GM21528 (cell line): ENCODE data around the gene THRAP3.
"Not testable (repeated sequence)": the region's sequence is repeated elsewhere in the genome, so short reads cannot be mapped to it uniquely, and the experiment has no call there.

Source experiments
- ATAC-seq: cut with Tn5 transposase; IDR thresholded peaks from one replicate; pipeline ENCODE4 v1.9.1; 2021; ENCODE audit warnings: mild to moderate bottlenecking, moderate library complexity; ENCODE audit not compliant: unreplicated experiment, low FRiP score

The THRAP3 gene

DNA sequence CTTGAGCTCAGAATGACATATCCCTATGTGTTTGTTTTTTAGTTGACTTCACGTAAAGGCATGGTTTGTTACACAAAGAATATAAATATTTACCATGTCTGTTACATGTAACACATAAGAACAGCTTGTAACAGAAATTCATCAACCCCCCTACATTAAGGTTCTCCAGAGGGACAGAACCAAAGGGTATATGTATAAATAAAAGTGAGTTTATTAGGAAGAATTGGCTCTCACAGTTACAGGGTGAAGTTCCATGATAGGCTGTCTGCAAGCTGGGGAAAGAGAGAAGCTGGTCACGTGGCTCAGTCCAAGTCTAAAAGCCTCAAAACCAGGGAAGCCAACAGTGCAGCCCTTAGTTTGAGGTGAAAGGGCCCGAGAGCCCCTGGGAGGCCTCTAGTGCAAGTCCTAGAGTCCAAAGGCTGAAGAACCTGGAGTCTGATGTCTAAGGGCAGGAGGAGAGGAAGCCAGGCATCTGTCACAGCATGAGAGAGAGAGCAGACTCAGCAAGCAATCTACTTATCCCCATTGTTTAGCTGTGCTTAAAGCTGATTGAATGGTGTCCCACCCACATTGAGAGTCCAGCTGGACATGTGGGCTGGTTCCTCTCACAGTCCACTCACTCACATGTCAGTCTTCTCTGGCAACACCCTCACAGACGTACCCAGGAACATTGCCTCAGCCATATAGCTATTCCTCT lies 15.8 kb downstream of the THRAP3 start:
- no peak for ATAC-seq

DNA sequence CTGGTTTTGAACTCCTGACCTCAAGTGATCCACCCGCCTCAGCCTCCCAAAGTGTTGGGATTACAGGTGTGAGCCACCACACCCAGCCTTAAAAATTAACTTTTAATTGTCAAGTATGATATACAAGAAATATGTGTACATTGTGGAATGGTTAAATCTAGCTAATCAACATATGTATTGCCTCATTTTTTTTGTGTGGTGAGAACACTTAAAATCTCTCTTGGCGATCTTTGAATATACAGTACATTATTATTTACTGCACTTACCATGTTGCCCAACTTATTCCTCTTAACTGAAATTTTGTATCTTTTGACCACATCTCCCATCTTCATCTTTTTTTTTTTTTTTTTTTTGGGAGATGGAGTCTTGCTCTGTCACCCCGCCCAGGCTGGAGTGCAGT lies 23.3 kb downstream of the THRAP3 start:
- ATAC-seq = no peak

DNA sequence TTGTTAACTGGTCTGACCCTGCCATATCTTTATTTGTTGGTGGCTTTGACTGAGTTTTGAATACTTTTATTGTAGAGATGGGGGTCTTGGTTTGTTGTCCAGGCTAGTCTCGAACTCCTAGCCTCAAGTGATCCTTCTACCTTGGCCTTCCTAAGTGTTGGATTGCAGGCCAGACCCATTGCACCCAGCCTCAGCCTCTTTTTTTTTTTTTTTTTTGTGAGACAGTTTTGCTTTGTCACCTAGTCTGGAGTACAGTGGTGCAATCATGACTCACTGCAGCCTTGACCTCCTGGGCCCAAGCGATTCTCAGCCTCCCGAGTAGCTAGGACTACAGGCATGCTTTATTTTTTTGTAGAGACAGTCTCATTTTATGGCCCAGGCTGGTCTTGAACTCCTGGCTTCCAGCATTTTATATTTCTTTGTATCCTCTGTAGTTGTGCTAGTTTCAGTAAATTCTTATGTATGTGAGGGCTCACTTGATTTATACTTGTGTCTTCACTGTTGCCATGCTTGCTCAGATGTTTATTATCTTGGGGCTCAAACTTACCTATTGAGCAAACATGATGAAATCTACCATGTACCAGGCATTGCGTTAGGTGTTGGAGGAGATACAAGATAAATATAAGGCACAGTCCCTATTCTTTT lies 24.1 kb downstream of the THRAP3 start:
- ATAC-seq = no peak

DNA sequence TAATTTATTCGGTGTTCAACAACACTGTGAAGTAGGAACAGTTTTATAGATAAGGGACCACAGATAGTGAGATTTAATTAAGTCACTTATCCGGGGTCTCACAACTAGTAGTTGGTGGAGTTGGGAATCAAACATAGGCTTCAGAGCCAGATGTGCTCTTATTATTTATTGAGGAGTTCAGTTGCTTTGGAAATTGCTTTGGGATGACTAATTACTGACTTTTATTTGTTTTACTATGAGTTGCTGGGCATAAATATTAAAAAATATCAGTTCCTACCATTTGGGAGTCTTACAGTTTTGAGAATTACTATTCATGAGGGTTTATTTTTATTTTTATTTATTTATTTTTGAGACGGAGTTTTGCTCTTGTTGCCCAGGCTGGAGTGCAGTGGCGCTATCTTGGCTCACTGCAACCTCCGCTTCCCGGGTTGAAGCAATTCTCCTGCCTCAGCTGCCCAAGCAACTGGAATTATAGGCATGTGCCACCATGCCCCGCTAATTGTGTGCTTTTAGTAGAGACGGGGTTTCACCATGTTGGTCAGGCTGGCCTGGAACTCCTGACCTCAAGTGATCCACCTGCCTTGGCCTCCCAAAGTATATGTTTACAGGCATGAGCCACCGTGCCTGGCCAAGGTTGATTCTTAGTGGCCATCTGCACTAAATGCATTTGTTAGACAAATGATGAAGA lies 27.7 kb downstream of the THRAP3 start:
- ATAC-seq = no peak

DNA sequence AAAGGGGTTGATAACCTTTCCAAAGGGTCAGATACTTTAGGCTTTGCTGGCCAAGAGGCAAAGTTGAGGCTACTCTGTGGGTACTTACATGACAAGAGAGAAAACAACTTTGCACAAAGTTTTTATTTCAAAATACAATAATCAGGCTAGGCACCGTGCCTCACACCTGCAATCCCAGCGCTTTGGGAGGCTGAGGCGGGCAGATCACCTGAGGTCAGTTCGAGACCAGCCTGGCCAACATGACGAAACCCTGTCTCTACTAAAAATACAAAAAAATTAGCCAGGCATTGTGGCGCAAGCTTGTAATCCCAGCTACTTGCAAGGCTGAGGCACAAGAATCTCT lies 28.2 kb downstream of the THRAP3 start:
- not testable (repeated sequence) for ATAC-seq

DNA sequence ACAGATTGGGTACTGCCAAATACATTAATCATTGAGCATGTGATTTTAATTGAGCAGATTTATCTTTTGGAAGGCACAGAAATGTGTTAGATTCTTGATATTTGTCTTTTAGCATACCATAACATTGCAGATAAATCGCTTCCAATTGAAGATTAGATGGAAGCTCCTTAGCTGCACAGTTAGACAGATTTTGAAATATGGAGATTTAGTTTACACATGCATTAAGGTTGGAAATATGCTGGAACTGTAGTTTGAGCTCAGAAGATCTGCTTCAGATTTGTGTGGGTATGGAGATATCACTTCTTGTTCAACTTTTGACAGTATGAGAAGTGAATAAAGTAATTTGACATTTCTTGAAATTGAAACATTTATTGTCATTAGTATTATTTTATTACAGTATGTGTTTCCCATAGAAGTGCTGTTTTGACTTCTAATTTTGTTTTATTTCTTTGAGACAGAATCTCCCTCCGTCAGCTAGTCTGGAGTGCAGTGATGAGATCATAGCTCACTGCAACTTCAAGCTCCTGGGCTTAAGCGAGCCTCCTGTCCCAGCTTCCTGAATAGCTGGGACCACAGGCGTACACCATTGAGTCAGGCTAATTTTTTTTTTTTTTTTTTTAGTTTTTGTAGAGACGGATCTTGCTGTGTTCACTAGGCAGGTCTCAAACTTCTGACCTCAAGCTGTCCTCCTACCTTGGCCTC lies 29.1 kb downstream of the THRAP3 start:
- no peak for ATAC-seq

DNA sequence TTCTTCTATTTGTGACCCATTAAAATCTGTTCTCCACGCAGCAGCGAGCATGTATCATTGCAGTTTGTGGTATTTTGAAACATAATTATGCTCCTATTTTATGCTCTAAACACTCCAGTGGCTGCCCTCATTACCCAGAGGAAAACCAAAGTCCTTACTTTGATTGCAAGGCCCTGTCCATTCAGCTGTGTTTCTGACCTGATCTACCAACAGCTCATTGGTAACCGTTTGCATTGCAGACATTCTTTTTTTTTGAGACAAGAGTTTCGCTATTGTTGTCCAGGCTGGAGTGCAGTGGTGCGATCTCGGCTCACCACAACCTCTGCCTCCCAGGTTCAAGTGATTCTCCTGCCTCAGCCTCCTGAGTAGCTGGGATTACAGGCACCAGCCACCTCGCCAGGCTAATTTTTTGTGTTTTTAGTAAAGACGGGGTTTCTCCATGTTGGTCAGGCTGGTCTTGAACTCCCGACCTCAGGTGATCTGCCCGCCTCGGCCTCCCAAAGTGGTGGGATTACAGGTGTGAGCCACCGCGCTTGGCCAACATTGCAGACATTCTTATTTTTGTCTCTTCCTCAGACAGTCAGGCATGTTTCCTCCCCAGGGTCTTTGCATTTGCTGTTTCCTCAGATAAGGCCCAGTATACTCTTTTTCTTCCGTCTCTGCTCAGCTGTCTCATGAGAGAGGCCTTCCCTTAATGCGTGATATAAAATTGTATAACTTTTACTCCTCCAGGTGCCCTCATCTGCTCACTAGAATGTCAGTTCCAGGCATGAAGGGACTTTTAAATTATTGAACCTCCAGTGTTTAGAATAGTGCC lies 32.5 kb downstream of the THRAP3 start:
- no peak for ATAC-seq

DNA sequence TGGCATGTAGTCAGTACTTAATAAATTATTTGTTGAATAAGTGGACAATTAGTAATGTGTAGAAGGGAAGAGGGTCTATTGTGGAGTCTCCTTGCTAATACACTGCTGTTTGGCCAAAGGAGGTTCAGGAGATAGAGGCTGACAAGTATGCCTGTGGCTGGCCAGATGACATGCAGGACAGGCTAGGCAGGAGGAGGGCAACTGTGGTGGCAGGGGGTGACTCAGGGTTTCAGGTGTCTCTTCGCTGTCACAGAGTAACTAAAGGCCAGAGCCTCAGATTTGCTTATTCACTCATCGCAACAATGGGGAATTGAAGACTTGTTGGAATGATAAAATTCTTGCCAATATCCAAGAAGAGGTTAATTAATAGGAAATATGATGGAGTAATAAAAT lies 33.1 kb downstream of the THRAP3 start:
- ATAC-seq = no peak

DNA sequence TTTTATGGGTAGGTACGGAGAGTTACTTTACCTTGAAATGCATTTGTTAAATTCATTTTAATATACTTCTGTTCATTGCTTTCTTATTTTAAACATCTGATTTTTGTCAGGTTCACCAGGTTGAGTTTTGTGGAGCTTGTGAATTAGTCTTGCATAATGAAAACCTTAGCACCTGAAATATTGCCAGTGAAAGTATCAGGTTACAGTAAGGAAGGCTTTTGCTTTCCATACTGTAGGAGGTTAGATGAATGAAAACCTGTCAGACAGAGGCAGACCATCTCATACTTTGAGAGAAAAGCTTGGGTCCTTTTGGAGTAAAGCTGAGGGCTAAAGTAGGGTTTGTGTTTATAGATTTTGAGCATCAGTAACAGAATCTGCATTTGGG lies 34.7 kb downstream of the THRAP3 start:
- ATAC-seq = no peak

DNA sequence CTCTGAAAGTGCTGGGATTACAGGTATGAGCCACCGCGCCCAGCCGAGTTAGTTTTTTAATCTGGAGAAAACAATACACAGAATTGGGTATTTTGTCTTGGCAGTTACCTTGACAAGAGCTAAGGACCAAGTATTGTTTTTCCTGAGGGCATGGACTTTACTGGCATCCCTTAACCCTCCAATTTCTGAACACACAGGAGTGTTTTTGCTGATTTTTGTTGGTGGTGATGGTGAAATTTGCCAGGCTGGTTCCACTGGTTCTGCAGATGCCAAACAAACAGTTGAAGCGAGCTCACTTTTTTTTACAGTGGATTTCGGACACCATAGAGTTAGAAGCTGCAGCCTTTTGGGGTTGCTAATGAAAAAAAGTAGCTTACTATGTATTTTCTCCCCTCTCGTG lies 44.7 kb downstream of the THRAP3 start:
- ATAC-seq = no peak

DNA sequence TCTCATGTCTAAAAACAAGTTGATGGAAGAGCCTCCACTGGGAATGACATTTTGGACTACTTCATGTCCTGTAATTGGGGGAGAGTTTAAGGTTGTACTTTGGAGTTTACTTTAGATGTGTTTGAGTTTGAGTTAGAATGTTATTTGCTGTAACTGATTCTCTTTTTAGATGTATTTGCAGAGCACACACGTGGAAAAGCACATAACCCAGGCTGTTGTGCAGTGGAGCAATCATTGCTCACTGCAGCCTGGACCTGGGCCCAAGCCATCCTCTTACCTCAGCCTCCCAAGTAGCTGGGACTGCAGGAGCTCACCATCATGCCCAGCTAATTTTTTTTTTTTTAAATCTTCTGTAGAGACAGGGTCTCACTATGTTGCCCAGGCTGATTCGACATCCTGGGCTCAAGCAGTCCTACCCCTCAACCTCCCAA lies 45.2 kb downstream of the THRAP3 start:
- no peak for ATAC-seq

DNA sequence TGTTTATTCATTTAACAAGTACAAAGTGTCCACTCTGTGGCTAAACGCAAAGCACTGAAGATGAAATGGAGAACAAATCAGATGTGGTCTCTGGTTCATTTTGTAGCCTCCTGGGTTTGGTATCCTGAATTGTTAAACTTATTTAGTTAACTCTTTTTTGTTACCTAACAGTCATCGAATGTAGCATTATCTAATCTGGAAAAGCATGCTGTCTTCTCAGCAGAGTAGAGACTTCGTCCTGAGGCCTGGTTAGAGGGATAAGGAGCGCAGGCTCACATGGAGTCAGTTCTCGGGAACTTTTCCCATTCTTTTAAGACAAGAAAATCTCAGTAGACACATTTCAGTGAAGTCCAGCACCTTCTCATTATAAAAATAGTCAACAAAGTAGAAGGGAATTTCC lies 48.8 kb downstream of the THRAP3 start:
- ATAC-seq = no peak

DNA sequence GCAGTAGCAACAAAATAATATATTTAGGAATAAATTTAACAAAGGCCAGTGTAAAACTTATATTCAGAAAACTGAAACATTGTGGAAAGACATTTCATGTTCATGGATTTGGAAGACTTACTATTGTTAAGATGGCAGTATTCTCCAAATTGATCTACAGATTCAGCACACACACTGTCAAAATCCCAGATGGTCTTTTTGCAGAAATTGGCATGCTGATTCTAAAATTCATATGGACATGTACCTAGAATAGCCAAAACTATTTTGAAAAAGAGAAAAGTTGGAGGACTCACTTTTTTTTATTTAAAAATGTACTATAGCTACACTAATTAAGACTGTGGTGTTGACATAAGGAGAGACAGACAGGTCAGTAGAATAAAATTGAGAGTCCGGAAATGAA lies 50.0 kb downstream of the THRAP3 start:
- ATAC-seq = no peak

DNA sequence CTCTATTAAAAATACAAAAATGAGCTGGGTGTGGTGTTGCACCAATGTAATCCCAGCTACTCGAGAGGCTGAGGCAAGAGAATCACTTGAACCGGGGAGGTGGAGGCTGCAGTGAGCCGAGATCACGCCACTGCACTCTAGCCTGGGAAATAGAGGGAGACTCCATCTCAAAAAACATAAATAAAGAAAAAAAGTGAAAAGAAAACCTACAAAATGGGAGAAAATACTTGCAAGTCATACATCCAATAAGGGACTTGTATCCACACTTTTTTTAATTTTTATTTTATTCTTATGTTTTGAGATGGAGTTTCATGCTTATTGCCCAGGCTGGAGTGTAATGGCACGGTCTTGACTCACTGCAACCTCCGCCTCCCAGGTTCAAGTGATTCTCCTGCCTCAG lies 52.4 kb downstream of the THRAP3 start:
- ATAC-seq = no peak

DNA sequence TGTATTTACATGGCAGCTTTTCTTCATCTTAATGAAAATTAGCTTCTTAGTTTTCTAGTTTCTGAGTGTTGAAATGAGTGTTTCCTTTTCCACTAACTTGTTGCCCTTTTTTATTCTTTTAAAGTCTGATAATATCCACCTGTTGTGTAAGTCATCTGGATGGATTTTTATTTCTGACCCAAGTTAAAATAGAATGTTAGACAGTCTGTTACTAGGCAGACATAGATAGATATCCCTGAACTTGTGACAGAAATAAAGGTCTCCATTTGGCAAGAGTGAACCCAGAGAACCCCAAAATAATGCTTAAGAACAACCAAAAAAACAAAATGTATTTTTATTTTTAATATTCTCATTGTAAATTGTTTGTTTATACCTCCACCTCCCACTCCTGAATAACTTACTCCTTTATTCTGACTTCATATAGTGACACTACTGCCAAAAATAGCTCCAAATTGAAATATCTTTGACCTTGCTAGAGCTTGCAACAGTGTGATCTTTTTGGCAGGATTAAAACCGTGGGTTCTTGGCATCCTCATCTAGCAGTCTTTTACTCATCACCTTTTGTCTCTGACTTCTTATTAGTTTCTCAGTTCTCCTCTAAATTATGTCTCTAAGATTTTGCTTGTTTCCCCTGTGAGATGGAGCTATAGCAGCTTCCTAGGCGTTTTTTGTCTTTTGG lies 55.0 kb downstream of the THRAP3 start:
- ATAC-seq = no peak

DNA sequence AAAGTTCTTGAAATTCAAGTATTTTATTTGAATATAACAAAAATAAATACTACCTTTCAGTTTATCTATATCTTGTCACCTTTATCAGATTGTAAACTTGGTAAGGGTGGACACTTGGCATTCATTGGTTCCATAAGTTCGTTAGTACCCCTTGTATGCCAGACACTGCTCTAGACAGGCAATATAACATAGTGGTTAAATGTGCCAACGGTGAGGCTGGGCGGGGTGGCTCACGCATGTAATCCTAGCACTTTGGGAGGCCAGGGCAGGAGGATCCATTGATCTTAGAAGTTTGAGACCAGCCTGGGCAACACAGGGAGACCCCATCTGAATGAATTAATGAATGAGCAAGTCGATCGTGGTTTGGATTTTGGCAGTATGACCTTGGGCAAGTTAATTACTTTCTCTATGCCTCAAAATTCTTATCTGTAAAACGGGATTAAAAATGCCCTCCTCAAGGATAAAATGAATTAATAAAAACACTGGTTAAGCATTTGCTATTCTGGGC lies 55.6 kb downstream of the THRAP3 start:
- ATAC-seq = no peak

DNA sequence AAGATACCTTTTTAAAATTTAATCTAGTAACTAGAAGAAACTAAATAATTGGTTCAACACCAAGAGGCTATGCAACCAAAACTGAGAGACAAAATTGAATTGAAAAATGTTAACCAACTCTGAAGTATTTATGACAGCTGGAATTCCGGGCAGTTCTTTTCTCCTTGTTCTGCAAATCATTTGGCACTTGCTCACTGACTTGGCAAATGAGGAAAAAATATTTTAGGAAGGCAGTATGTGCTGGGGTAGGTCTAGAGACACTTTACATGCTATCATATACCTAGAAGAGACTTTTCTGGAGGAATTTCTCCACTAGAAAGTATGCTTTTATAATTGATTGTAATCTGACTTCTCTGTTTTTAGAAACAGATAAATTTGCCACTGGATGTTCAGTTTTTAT lies 59.8 kb downstream of the THRAP3 start:
- no peak for ATAC-seq

DNA sequence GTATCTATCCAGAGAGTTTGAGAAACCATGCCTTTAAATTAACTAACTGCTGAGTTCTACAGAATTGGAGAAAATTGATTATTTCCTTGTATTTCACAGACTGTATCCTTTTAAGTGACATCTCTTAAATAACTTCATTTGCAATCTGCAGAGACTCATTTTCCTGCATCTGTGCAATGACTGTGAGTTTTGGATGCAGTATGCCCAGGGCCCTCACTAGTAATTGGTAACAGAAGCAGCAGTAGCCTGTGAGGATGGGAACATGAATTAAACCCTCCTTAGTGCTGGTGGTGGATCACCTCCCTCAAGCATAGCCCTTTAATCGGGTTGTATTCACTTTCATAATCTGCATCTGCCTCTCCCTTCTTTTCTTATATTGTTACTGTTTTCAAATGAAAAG lies 60.3 kb downstream of the THRAP3 start:
- ATAC-seq = no peak

DNA sequence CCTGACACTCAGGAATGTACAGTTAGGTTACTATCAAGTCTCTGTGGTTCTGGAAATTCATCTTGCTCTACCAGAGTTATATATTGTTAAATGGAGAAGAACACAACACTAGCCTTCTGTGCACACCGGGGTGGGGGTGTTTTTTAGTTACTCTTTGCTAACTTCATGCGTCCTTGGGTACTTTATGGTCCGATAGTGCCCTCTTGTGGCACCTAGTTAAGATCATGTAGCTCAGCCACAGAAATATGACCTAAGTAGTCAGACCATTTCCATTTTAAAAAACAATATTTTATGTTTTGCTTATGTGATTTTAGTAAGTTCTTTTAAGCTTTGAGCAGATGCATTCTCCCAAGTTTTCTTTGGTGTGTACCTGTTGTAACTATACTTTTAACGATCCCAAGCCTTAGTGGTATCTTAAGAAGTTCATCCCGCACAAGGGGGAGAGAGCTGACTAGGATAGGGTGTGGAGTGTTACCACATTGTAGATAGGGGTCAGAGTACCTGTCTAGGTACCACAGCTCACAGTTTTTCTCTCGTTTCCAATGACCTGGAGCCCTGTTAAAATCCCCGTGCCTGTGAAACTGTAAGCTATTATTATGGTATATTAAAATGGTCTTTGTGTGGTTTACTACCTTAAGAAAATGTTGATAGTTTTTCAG lies 61.3 kb downstream of the THRAP3 start:
- no peak for ATAC-seq
